GM23338 (cell line): ENCODE data around the gene LYVE1. TPM values are rescaled to one million over a fixed set of nuclear protein-coding genes. Genes with fewer than 3 reads are reported as not detected.

Experiments used
- ATAC-seq: fragments of 200-7000 bp; cut with Tn5 transposase; 3 replicates; pipeline ENCODE4 v1.9.1; 2020
- DNase-seq: peaks from one replicate; pipeline ENCODE4 v3.0.0-alpha.2; 2015; ENCODE audit warnings: low spot score
- H2AFZ ChIP-seq: fragments of 200-600 bp; sonication (generic); 2 replicates; pipeline ENCODE4 v1.8.0; 2016; ENCODE audit warnings: antibody characterized with exemption, mild to moderate bottlenecking, moderate library complexity
- H3F3A ChIP-seq: fragments of 200-600 bp; sonication (generic); replicated peaks from 2 replicates; pipeline ENCODE4 v1.8.0; 2017; ENCODE audit warnings: antibody characterized with exemption, mixed run types, low read depth
- H3K27ac ChIP-seq: fragments of 200-600 bp; sonication (generic); 2 replicates; pipeline ENCODE4 v1.6.1; 2016; ENCODE audit warnings: low read depth
- H3K27me3 ChIP-seq: fragments of 200-600 bp; sonication (generic); 2 replicates; pipeline ENCODE4 v1.8.0; 2016; ENCODE audit warnings: mild to moderate bottlenecking, mixed run types, moderate library complexity; ENCODE audit not compliant: insufficient read depth
- H3K36me3 ChIP-seq: fragments of 200-600 bp; sonication (generic); 2 replicates; pipeline ENCODE4 v1.8.0; 2016; ENCODE audit warnings: mild to moderate bottlenecking; ENCODE audit not compliant: insufficient read depth
- H3K4me1 ChIP-seq: fragments of 200-600 bp; sonication (generic); 2 replicates; pipeline ENCODE4 v1.8.0; 2016; ENCODE audit warnings: mild to moderate bottlenecking, moderate library complexity; ENCODE audit not compliant: insufficient read depth
- H3K4me2 ChIP-seq: fragments of 200-600 bp; sonication (generic); 2 replicates; pipeline ENCODE4 v1.7.1; 2017; ENCODE audit warnings: mixed run types
- H3K4me3 ChIP-seq: fragments of 200-600 bp; sonication (generic); 2 replicates; pipeline ENCODE4 v1.6.1; 2016; ENCODE audit warnings: mixed run types
- H3K79me2 ChIP-seq: fragments of 200-600 bp; sonication (generic); replicated peaks from 2 replicates; pipeline ENCODE4 v1.8.0; 2017; ENCODE audit warnings: mild to moderate bottlenecking; ENCODE audit not compliant: insufficient read depth
- H3K9me2 ChIP-seq: fragments of 200-600 bp; sonication (generic); 2 replicates; pipeline ENCODE4 v1.8.0; 2017; ENCODE audit not compliant: insufficient read depth
- H4K20me1 ChIP-seq: fragments of 200-600 bp; sonication (generic); replicated peaks from 2 replicates; pipeline ENCODE4 v1.8.0; 2017; ENCODE audit warnings: mild to moderate bottlenecking; ENCODE audit not compliant: insufficient read depth
- H3K27ac Mint-ChIP-seq: 2 replicates; pipeline ENCODE4 v1.8.0; 2020; ENCODE audit warnings: inconsistent platforms, mild to moderate bottlenecking, moderate library complexity, mixed read lengths
- H3K27me3 Mint-ChIP-seq: 3 replicates; pipeline ENCODE4 v1.8.0; 2022; ENCODE audit warnings: low read depth, mild to moderate bottlenecking, moderate library complexity, mixed read lengths, inconsistent platforms; ENCODE audit not compliant: insufficient read depth, poor library complexity
- H3K36me3 Mint-ChIP-seq: 3 replicates; pipeline ENCODE4 v1.8.0; 2021; ENCODE audit warnings: low read depth, mild to moderate bottlenecking, inconsistent platforms, moderate library complexity, mixed read lengths
- H3K4me1 Mint-ChIP-seq: 3 replicates; pipeline ENCODE4 v1.8.0; 2020; ENCODE audit warnings: mild to moderate bottlenecking, inconsistent platforms, mixed read lengths
- H3K4me3 Mint-ChIP-seq: 3 replicates; pipeline ENCODE4 v1.8.0; 2021; ENCODE audit warnings: moderate library complexity, mild to moderate bottlenecking, inconsistent platforms, mixed read lengths
- H3K9me3 Mint-ChIP-seq: 3 replicates; pipeline ENCODE4 v1.8.0; 2020; ENCODE audit warnings: moderate library complexity, mild to moderate bottlenecking, inconsistent platforms, mixed read lengths
- EZH2 ChIP-seq: fragments of 200-600 bp; sonication (generic); IDR thresholded peaks from one replicate; pipeline ENCODE4 v1.8.0; 2017; ENCODE audit warnings: antibody characterized with exemption, mild to moderate bottlenecking, low read depth; ENCODE audit not compliant: unreplicated experiment
- JUNB ChIP-seq: IDR thresholded peaks from one replicate; pipeline ENCODE4 v1.6.1; 2016; ENCODE audit warnings: antibody characterized with exemption; ENCODE audit not compliant: unreplicated experiment
- NANOG ChIP-seq: IDR thresholded peaks from 2 replicates; pipeline ENCODE4 v1.6.1; 2016; ENCODE audit warnings: antibody characterized with exemption, borderline replicate concordance
- POLR2AphosphoS5 ChIP-seq: IDR thresholded peaks from 2 replicates; pipeline ENCODE4 v1.6.1; 2016; ENCODE audit warnings: antibody characterized with exemption, low read depth
- STAT1 ChIP-seq: IDR thresholded peaks from one replicate; pipeline ENCODE4 v1.6.1; 2016; ENCODE audit warnings: antibody characterized with exemption; ENCODE audit not compliant: unreplicated experiment
- polyA plus RNA-seq: library from polyadenylated mRNA; unstranded; fragments of >200 nt; fragmentation: Nextera tagmentation; extraction: Ambion mirVana; gene quantifications from 2 replicates; pipeline ENCODE4 v1.2.1, GENCODE V29; 2016
- total RNA-seq: library from RNA; depleted of rRNA; stranded (reverse); fragments of >200 nt; shearing (Covaris generic); gene quantifications from 2 replicates; pipeline ENCODE4 v1.2.3, GENCODE V29; 2014
- TF ChIP-seq, protein P1 (sequence below): fragments of 250-450 bp; sonication (Bioruptor Pico); IDR thresholded peaks from 2 replicates; pipeline ENCODE4 v1.5.0; 2020; ENCODE audit warnings: mild to moderate bottlenecking, moderate library complexity
- TF ChIP-seq, protein P2 (sequence below), 2 experiments: fragments of 200-600 bp in 1 of 2; sonication (generic) in 1 of 2; conservative IDR thresholded peaks; 2 replicates each; pipeline versions ENCODE4 v1.5.1 to v1.6.1; 2016 to 2017; ENCODE audit warnings: antibody characterized with exemption in 2 of 2, low read depth in 2 of 2, mild to moderate bottlenecking in 2 of 2, moderate library complexity in 1 of 2
- TF ChIP-seq, protein P3 (sequence below): IDR thresholded peaks from 2 replicates; pipeline ENCODE4 v1.6.1; 2016; ENCODE audit warnings: antibody characterized with exemption

Gene LYVE1
- total and polyA plus RNA-seq, 2 experiments from 2014 or later = 0.94 TPM; not detected in 1

DNA sequence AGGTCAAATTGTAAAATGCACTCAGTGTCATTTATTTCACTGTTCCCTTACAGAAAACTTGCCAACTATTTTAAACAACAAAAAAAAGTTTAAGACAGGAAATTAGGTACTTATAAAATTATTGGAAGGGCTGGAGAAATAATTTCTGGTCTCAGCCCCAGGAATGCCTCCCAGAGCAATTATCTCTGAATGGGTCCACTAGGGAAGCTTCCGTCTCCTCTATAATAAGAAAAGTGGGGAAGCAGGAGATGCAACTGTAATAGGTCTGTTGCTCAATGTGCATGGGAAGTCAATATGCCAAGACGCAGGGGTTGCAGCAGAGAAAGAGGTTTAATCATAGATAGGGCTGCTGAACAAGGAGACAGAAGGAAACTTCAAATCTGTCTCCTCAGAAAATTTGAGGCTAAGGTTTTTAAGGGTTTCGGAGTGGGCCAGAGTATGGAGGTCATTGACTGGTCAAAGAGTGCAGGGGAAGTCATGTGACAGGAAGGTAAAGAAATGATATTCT lies 16.6 kb downstream of the LYVE1 start (continued):
- TF ChIP-seq, protein P1, sequence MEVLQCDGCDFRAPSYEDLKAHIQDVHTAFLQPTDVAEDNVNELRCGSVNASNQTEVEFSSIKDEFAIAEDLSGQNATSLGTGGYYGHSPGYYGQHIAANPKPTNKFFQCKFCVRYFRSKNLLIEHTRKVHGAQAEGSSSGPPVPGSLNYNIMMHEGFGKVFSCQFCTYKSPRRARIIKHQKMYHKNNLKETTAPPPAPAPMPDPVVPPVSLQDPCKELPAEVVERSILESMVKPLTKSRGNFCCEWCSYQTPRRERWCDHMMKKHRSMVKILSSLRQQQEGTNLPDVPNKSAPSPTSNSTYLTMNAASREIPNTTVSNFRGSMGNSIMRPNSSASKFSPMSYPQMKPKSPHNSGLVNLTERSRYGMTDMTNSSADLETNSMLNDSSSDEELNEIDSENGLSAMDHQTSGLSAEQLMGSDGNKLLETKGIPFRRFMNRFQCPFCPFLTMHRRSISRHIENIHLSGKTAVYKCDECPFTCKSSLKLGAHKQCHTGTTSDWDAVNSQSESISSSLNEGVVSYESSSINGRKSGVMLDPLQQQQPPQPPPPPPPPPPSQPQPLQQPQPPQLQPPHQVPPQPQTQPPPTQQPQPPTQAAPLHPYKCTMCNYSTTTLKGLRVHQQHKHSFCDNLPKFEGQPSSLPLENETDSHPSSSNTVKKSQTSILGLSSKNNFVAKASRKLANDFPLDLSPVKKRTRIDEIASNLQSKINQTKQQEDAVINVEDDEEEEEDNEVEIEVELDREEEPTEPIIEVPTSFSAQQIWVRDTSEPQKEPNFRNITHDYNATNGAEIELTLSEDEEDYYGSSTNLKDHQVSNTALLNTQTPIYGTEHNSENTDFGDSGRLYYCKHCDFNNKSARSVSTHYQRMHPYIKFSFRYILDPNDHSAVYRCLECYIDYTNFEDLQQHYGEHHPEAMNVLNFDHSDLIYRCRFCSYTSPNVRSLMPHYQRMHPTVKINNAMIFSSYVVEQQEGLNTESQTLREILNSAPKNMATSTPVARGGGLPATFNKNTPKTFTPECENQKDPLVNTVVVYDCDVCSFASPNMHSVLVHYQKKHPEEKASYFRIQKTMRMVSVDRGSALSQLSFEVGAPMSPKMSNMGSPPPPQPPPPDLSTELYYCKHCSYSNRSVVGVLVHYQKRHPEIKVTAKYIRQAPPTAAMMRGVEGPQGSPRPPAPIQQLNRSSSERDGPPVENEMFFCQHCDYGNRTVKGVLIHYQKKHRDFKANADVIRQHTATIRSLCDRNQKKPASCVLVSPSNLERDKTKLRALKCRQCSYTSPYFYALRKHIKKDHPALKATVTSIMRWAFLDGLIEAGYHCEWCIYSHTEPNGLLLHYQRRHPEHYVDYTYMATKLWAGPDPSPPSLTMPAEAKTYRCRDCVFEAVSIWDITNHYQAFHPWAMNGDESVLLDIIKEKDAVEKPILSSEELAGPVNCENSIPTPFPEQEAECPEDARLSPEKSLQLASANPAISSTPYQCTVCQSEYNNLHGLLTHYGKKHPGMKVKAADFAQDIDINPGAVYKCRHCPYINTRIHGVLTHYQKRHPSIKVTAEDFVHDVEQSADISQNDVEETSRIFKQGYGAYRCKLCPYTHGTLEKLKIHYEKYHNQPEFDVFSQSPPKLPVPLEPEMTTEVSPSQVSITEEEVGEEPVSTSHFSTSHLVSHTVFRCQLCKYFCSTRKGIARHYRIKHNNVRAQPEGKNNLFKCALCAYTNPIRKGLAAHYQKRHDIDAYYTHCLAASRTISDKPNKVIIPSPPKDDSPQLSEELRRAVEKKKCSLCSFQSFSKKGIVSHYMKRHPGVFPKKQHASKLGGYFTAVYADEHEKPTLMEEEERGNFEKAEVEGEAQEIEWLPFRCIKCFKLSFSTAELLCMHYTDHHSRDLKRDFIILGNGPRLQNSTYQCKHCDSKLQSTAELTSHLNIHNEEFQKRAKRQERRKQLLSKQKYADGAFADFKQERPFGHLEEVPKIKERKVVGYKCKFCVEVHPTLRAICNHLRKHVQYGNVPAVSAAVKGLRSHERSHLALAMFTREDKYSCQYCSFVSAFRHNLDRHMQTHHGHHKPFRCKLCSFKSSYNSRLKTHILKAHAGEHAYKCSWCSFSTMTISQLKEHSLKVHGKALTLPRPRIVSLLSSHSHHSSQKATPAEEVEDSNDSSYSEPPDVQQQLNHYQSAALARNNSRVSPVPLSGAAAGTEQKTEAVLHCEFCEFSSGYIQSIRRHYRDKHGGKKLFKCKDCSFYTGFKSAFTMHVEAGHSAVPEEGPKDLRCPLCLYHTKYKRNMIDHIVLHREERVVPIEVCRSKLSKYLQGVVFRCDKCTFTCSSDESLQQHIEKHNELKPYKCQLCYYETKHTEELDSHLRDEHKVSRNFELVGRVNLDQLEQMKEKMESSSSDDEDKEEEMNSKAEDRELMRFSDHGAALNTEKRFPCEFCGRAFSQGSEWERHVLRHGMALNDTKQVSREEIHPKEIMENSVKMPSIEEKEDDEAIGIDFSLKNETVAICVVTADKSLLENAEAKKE (CRISPR knock-in tag) = no peak
- TF ChIP-seq NANOG (no peak), EZH2 (no peak), STAT1 (no peak), POLR2AphosphoS5 (no peak), JUNB (no peak)
- TF ChIP-seq, protein P2, sequence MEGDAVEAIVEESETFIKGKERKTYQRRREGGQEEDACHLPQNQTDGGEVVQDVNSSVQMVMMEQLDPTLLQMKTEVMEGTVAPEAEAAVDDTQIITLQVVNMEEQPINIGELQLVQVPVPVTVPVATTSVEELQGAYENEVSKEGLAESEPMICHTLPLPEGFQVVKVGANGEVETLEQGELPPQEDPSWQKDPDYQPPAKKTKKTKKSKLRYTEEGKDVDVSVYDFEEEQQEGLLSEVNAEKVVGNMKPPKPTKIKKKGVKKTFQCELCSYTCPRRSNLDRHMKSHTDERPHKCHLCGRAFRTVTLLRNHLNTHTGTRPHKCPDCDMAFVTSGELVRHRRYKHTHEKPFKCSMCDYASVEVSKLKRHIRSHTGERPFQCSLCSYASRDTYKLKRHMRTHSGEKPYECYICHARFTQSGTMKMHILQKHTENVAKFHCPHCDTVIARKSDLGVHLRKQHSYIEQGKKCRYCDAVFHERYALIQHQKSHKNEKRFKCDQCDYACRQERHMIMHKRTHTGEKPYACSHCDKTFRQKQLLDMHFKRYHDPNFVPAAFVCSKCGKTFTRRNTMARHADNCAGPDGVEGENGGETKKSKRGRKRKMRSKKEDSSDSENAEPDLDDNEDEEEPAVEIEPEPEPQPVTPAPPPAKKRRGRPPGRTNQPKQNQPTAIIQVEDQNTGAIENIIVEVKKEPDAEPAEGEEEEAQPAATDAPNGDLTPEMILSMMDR (conservative IDR thresholded peaks at IDR 0.05; ENCODE audit: low read depth in 2 of 2) = no peak

DNA sequence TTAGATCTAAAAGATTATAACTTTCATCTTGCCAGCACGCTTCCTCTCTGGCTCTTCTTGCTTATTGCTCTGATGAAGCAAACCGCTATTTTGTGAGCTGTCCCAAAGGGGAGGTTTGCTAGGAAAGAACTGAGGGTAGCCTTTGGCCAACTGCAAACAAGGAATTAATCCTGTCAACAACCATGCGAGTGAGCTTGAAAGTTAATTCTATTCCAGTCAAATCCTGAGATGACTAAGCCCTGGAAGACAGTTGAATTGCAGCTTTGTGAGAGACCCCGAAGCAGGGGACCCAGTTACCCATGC lies 17.2 kb downstream of the LYVE1 start:
- Histone ChIP-seq H3K4me3 (no peak overlapping the region), H3K36me3 (no peaks in the 10 kb centered on the region), H3K9me2 (no peaks in the 10 kb centered on the region), H3K4me2 (no peak overlapping the region), H3K27me3 (no peaks in the 10 kb centered on the region), H3F3A (no peaks in the 10 kb centered on the region), H3K79me2 (no peaks in the 10 kb centered on the region), H3K4me1 (no peaks in the 10 kb centered on the region), H3K27ac (no peak overlapping the region), H2AFZ (no peak overlapping the region), H4K20me1 (no peaks in the 10 kb centered on the region)
- H3K9me3 Mint-ChIP-seq = peaks cover 4% of the 10 kb centered on the region; the same call in 2 of the 3 replicates
- no peak overlapping the region for H3K4me3 Mint-ChIP-seq
- TF ChIP-seq, protein P3, sequence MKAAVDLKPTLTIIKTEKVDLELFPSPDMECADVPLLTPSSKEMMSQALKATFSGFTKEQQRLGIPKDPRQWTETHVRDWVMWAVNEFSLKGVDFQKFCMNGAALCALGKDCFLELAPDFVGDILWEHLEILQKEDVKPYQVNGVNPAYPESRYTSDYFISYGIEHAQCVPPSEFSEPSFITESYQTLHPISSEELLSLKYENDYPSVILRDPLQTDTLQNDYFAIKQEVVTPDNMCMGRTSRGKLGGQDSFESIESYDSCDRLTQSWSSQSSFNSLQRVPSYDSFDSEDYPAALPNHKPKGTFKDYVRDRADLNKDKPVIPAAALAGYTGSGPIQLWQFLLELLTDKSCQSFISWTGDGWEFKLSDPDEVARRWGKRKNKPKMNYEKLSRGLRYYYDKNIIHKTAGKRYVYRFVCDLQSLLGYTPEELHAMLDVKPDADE = no peak
- no peak for TF ChIP-seq STAT1
- no peak for DNase-seq
- H3K27ac Mint-ChIP-seq = no peak overlapping the region
- H3K27me3 Mint-ChIP-seq = no peaks in the 10 kb centered on the region
- ATAC-seq = no peak
- H3K4me1 Mint-ChIP-seq = 0 out of 3 replicates have a peak, but pooled peaks cover 4% of the 10 kb centered on the region
- no peaks in the 10 kb centered on the region for H3K36me3 Mint-ChIP-seq
